ENCODE data around the gene PIKFYVE.

The PIKFYVE gene

GRCh38 chr2:208234786-208235185 lies 31.3 kb upstream of the PIKFYVE start:
- no peak for DNase-seq (ENCODE audit: low read depth in 1 of 2, low spot score in 1 of 2)
- TF ChIP-seq POLR2AphosphoS5 (IDR thresholded peaks at IDR 0.05; ENCODE audit: low read depth) (no peak), REST (IDR thresholded peaks at IDR 0.05; ENCODE audit: insufficient replicate concordance, low read depth) (no peak), GABPA (IDR thresholded peaks at IDR 0.05; ENCODE audit: low read depth) (no peak), SPI1 (IDR thresholded peaks at IDR 0.05; ENCODE audit: borderline replicate concordance, low read depth) (no peak), CTCF (IDR thresholded peaks at IDR 0.05; ENCODE audit: insufficient read depth, low read length) (no peak)
- Histone ChIP-seq H3K27me3 (ENCODE audit: insufficient read depth, poor library complexity, severe bottlenecking) (no peaks in the 10 kb centered on the region), H3K27ac (replicated peaks) (no peak overlapping the region), H3K4me3 (replicated peaks; ENCODE audit: insufficient read depth, low read length) (no peak overlapping the region)

GRCh38 chr2:208235860-208236259 lies 30.2 kb upstream of the PIKFYVE start:
- H3K4me3 ChIP-seq (replicated peaks; ENCODE audit: insufficient read depth, low read length): no peak overlapping the region
- H3K27me3 ChIP-seq (ENCODE audit: insufficient read depth, poor library complexity, severe bottlenecking): no peaks in the 10 kb centered on the region
- no peak for DNase-seq (ENCODE audit: low read depth in 1 of 2, low spot score in 1 of 2)
- no peak overlapping the region for H3K27ac ChIP-seq (replicated peaks)
- TF ChIP-seq REST (IDR thresholded peaks at IDR 0.05; ENCODE audit: insufficient replicate concordance, low read depth) (no peak), GABPA (IDR thresholded peaks at IDR 0.05; ENCODE audit: low read depth) (no peak)

- TF ChIP-seq POLR2AphosphoS5 (IDR thresholded peaks at IDR 0.05; ENCODE audit: low read depth) (no peak), SPI1 (IDR thresholded peaks at IDR 0.05; ENCODE audit: borderline replicate concordance, low read depth) (no peak), CTCF (IDR thresholded peaks at IDR 0.05; ENCODE audit: insufficient read depth, low read length) (no peak), GABPA (IDR thresholded peaks at IDR 0.05; ENCODE audit: low read depth) (no peak), REST (IDR thresholded peaks at IDR 0.05; ENCODE audit: insufficient replicate concordance, low read depth) (no peak)
- H3K4me3 ChIP-seq (replicated peaks; ENCODE audit: insufficient read depth, low read length): no peak overlapping the region
- no peaks in the 10 kb centered on the region for H3K27me3 ChIP-seq (ENCODE audit: insufficient read depth, poor library complexity, severe bottlenecking)
These were observed 26.1 kb upstream of the PIKFYVE start for GRCh38 chr2:208239770-208240493.

More at GRCh38 chr2:208239770-208240493, 26.1 kb upstream of the PIKFYVE start:
- H3K27ac ChIP-seq (replicated peaks): no peak overlapping the region
- no peak for DNase-seq (ENCODE audit: low read depth in 1 of 2, low spot score in 1 of 2)
